IMR-90 (cell line): Measurements from ENCODE around the gene PPY. TPM values are rescaled to one million over a fixed set of nuclear protein-coding genes. Genes with fewer than 3 reads are reported as not detected.

Experiments
- ATAC-seq: fragments of 200-7000 bp; cut with Tn5 transposase; 2 replicates; pipeline ENCODE4 v1.9.1; 2020; ENCODE audit warnings: low read depth, mild to moderate bottlenecking, moderate library complexity
- BruUV-seq: library from RNA; stranded (reverse); fragments of 400-500 nt; replicated peaks from 2 replicates; lab custom pipeline; 2021; lab: Mats Ljungman, UMichigan
- CTCF ChIA-PET: fragments of 300-600 bp; formaldehyde crosslinking; extraction: SDS; loops from one replicate; lab custom pipeline; 2021; ENCODE audit warnings: antibody characterized with exemption; lab: Yijun Ruan, JAX
- POLR2A ChIA-PET: fragments of 300-600 bp; sonication (Branson Sonifier 250); formaldehyde crosslinking; loops from one replicate; lab custom pipeline; 2022; ENCODE audit warnings: antibody characterized with exemption; ENCODE audit not compliant: unreplicated experiment; lab: Charles Lee
- DNase-seq: peaks from one replicate; pipeline ENCODE4 v3.0.0; 2013
- H2AFZ ChIP-seq: replicated peaks from 2 replicates; pipeline ENCODE3; 2013; ENCODE audit warnings: low read length, mild to moderate bottlenecking; ENCODE audit not compliant: poor library complexity
- H2AK5ac ChIP-seq: 2 replicates; pipeline ENCODE4 v1.6.1; 2013; ENCODE audit warnings: low read depth, low read length, inconsistent platforms
- H2AK9ac ChIP-seq: replicated peaks from 2 replicates; pipeline ENCODE3; 2013; ENCODE audit warnings: mild to moderate bottlenecking, low read depth, low read length, moderate library complexity; ENCODE audit not compliant: poor library complexity
- H2BK120ac ChIP-seq: 2 replicates; pipeline ENCODE4 v1.6.1; 2013; ENCODE audit warnings: low read depth, low read length, inconsistent platforms
- H2BK15ac ChIP-seq: 3 replicates; pipeline ENCODE4 v1.6.1; 2013; ENCODE audit warnings: low read depth, low read length, inconsistent platforms
- H2BK20ac ChIP-seq: 2 replicates; pipeline ENCODE4 v1.6.1; 2013; ENCODE audit warnings: low read depth, mild to moderate bottlenecking, inconsistent platforms, low read length, moderate library complexity
- H2BK5ac ChIP-seq: 2 replicates; pipeline ENCODE4 v1.6.1; 2013; ENCODE audit warnings: mild to moderate bottlenecking, low read depth, low read length, inconsistent platforms; ENCODE audit not compliant: poor library complexity, severe bottlenecking
- H3K14ac ChIP-seq: replicated peaks from 2 replicates; pipeline ENCODE4 v1.6.1; 2013; ENCODE audit warnings: low read depth, low read length, inconsistent platforms
- H3K18ac ChIP-seq: 2 replicates; pipeline ENCODE4 v1.6.1; 2013; ENCODE audit warnings: low read depth, low read length, control low read depth
- H3K23ac ChIP-seq: 2 replicates; pipeline ENCODE4 v1.6.1; 2013; ENCODE audit warnings: low read depth, low read length, inconsistent platforms
- H3K27ac ChIP-seq: 2 replicates; pipeline ENCODE4 v1.5.1; 2013; ENCODE audit warnings: mild to moderate bottlenecking, control low read depth, low read length; ENCODE audit not compliant: insufficient read depth
- H3K27me3 ChIP-seq: 2 replicates; pipeline ENCODE4 v1.6.1; 2013; ENCODE audit warnings: low read length; ENCODE audit not compliant: control insufficient read depth, insufficient read depth
- H3K36me3 ChIP-seq: 2 replicates; pipeline ENCODE4 v1.6.1; 2013; ENCODE audit warnings: low read length, mixed read lengths; ENCODE audit not compliant: control insufficient read depth, insufficient read depth
- H3K4ac ChIP-seq: 2 replicates; pipeline ENCODE4 v1.6.1; 2013; ENCODE audit warnings: low read depth, low read length, inconsistent platforms
- H3K4me1 ChIP-seq: 2 replicates; pipeline ENCODE4 v1.6.1; 2013; ENCODE audit warnings: low read length, mixed read lengths; ENCODE audit not compliant: control insufficient read depth, insufficient read depth
- H3K4me2 ChIP-seq: 2 replicates; pipeline ENCODE4 v1.6.1; 2013; ENCODE audit warnings: low read depth, mild to moderate bottlenecking, control low read depth, low read length, moderate library complexity
- H3K4me3 ChIP-seq: 2 replicates; pipeline ENCODE4 v1.5.1; 2013; ENCODE audit warnings: low read depth, mild to moderate bottlenecking, control low read depth, low read length, moderate library complexity; ENCODE audit not compliant: insufficient read depth
- H3K56ac ChIP-seq: 2 replicates; pipeline ENCODE4 v1.6.1; 2013; ENCODE audit warnings: low read length, inconsistent platforms; ENCODE audit not compliant: insufficient read depth; ENCODE audit errors: extremely low read depth
- H3K79me1 ChIP-seq, 2 experiments: 2 replicates each; pipeline ENCODE4 v1.6.1; 2013; ENCODE audit warnings: low read length in 2 of 2, inconsistent platforms in 1 of 2, low read depth in 1 of 2
- H3K9ac ChIP-seq: 2 replicates; pipeline ENCODE4 v1.6.1; 2013; ENCODE audit warnings: low read depth, low read length, control low read depth
- H3K9me1 ChIP-seq: 2 replicates; pipeline ENCODE4 v1.6.1; 2013; ENCODE audit warnings: low read length, inconsistent platforms; ENCODE audit not compliant: insufficient read depth
- H3K9me3 ChIP-seq: 2 replicates; pipeline ENCODE4 v1.6.1; 2013; ENCODE audit warnings: low read length; ENCODE audit not compliant: control insufficient read depth, insufficient read depth
- H4K20me1 ChIP-seq: 2 replicates; pipeline ENCODE4 v1.6.1; 2013; ENCODE audit warnings: low read length, inconsistent platforms; ENCODE audit not compliant: insufficient read depth
- H4K5ac ChIP-seq: 2 replicates; pipeline ENCODE4 v1.6.1; 2013; ENCODE audit warnings: mild to moderate bottlenecking, low read depth, low read length, control low read depth
- H4K8ac ChIP-seq, 2 experiments: 2 replicates each; pipeline ENCODE4 v1.6.1; 2013; ENCODE audit warnings: low read depth in 2 of 2, low read length in 2 of 2, control low read depth in 1 of 2, inconsistent platforms in 1 of 2
- H4K91ac ChIP-seq: 2 replicates; pipeline ENCODE4 v1.6.1; 2013; ENCODE audit warnings: low read depth, low read length, inconsistent platforms; ENCODE audit not compliant: insufficient read depth
- BHLHE40 ChIP-seq: fragments of 150-350 bp; IDR thresholded peaks from 2 replicates; pipeline ENCODE4 v1.6.1; 2016; ENCODE audit warnings: mild to moderate bottlenecking, low read depth, low read length
- CHD1 ChIP-seq: IDR thresholded peaks from 2 replicates; pipeline ENCODE4 v1.6.1; 2012; ENCODE audit warnings: low read depth, low read length, improper control_type of control experiment
- CTCF ChIP-seq: conservative IDR thresholded peaks from 2 replicates; pipeline ENCODE4 v1.5.1; 2012; ENCODE audit warnings: mild to moderate bottlenecking, low read depth, low read length, improper control_type of control experiment
- MAFK ChIP-seq: IDR thresholded peaks from 2 replicates; pipeline ENCODE4 v1.6.1; 2012; ENCODE audit warnings: low read depth, low read length, improper control_type of control experiment
- MAZ ChIP-seq: IDR thresholded peaks from 2 replicates; pipeline ENCODE4 v1.6.1; 2012; ENCODE audit warnings: low read depth, mild to moderate bottlenecking, low read length, improper control_type of control experiment, moderate library complexity, borderline replicate concordance
- NFE2L2 ChIP-seq: fragments of 150-350 bp; IDR thresholded peaks from 2 replicates; pipeline ENCODE4 v1.6.1; 2016; ENCODE audit warnings: low read depth, mild to moderate bottlenecking, low read length
- POLR2A ChIP-seq: IDR thresholded peaks from 2 replicates; pipeline ENCODE4 v1.6.1; 2012; ENCODE audit warnings: mild to moderate bottlenecking, low read depth, low read length
- RCOR1 ChIP-seq: IDR thresholded peaks from 2 replicates; pipeline ENCODE4 v1.6.1; 2012; ENCODE audit warnings: mild to moderate bottlenecking, low read length, improper control_type of control experiment; ENCODE audit not compliant: insufficient replicate concordance
- RFX5 ChIP-seq: IDR thresholded peaks from 2 replicates; pipeline ENCODE4 v1.8.0; 2012; ENCODE audit warnings: low read depth, mild to moderate bottlenecking, low read length, moderate library complexity
- SMC3 ChIP-seq: fragments of 150-350 bp; IDR thresholded peaks from 2 replicates; pipeline ENCODE4 v1.6.1; 2016; ENCODE audit warnings: low read depth, mild to moderate bottlenecking, antibody characterized with exemption, low read length, moderate library complexity
- WGBS, 2 experiments: methylation state at CpG; one replicate each; pipeline versions ENCODE4 v1.1.5 to v1.1.7; 2013; ENCODE audit warnings: missing lambda C conversion rate in 2 of 2; ENCODE audit not compliant: insufficient read length in 1 of 2; ENCODE audit errors: extremely low coverage in 2 of 2; 5-methylcytosine and 5-hydroxymethylcytosine counted together
- dilution Hi-C: fragments of 300-500 bp; cut with HindIII; formaldehyde crosslinking; loops from one replicate; pipeline ENCODE4 v1.14.3; 2018; ENCODE audit warnings: low sequenced_read_pairs; ENCODE audit not compliant: unreplicated experiment
- in situ Hi-C: fragments of 300-500 bp; cut with MboI; formaldehyde crosslinking; loops from 3 replicates; pipeline ENCODE4 v1.14.3; 2019; ENCODE audit warnings: low sequenced_read_pairs, inconsistent platforms, mixed read lengths
- intact Hi-C: fragments of 100-400 bp; cut with micrococcal nuclease; formaldehyde crosslinking; loops from 2 replicates; pipeline ENCODE4 v1.10.0; 2022
- polyA plus RNA-seq, 3 experiments: library from polyadenylated mRNA; depleted of rRNA; stranded (reverse); fragments of >200 nt; gene quantifications; 2 replicates each; pipeline ENCODE4 v1.2.3, GENCODE V29; 2012; ENCODE audit warnings: low replicate concordance in 1 of 3
- total RNA-seq: library from RNA; depleted of rRNA; stranded (reverse); fragments of >200 nt; gene quantifications from 2 replicates; pipeline ENCODE4 v1.2.3, GENCODE V29; 2012
- TF ChIP-seq, protein P1 (sequence below): fragments of 150-350 bp; IDR thresholded peaks from 2 replicates; pipeline ENCODE4 v1.6.1; 2016; ENCODE audit warnings: low read depth, mild to moderate bottlenecking, low read length, moderate library complexity, borderline replicate concordance

PPY gene
- total and polyA plus RNA-seq, 2 of the 4 experiments (the other 2 are of a cell fraction) = not detected

DNA sequence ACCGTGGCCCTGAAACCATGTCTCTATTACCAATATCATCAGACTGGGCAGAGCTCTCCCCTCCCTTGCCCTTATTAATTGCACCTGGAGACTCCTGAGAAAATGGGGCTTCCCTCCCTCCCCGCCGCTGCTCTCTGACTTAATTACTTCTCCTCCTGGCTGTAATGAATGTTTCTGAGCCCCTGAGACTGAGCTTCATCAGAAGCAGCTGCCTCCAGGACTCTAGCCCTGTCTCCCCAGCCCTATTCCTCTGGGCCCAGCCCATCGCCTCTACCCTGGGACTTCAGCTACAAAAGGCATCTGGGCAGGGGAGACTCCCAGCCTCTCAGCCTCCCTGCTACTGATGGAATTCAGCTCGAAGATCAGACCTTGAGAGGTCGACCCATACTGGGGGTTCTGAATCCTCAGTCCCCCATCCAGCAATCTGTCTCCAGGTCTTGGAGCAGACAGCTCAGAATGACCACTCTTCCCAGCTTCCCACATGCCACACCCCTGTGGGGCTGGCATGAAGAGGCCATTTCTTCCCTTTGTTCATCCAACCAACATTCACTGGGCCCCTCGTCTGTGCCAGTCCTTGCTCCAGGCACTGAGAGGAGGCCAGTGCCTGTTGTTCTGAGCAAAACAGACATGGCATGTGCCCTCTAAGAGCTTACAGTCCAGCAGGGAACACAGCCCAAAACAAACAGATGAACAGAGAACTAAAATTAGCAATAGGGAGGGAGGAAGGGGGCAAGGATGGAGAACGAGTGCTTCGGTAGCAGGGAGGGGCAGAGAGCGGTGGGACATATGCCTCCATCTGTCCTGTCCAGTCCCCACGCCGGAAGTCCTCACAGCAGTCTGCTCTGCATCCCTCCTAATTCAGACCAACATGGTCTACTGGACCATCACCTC lies 45.1 kb upstream of the PPY start:
- in situ Hi-C loops = no loop called here
- H3K27ac ChIP-seq = no peak overlapping the region

More for the DNA sequence above, 45.1 kb upstream of the PPY start:
- no peaks in the 10 kb centered on the region for H3K36me3 ChIP-seq
- no peaks in the 10 kb centered on the region for H3K9me3 ChIP-seq
- H2AK9ac ChIP-seq = no peak overlapping the region
- peaks cover 2% of the 10 kb centered on the region; the same call in 1 of the 2 replicates for H3K4me1 ChIP-seq
- H3K79me1 ChIP-seq = no peaks in the 10 kb centered on the region
- no peak overlapping the region for H2BK120ac ChIP-seq
- TF ChIP-seq MAZ (no peak), MAFK (no peak), RFX5 (no peak), NFE2L2 (no peak), BHLHE40 (no peak), POLR2A (no peak), CHD1 (no peak), CTCF (no peak), RCOR1 (no peak), SMC3 (no peak)
- TF ChIP-seq, protein P1, sequence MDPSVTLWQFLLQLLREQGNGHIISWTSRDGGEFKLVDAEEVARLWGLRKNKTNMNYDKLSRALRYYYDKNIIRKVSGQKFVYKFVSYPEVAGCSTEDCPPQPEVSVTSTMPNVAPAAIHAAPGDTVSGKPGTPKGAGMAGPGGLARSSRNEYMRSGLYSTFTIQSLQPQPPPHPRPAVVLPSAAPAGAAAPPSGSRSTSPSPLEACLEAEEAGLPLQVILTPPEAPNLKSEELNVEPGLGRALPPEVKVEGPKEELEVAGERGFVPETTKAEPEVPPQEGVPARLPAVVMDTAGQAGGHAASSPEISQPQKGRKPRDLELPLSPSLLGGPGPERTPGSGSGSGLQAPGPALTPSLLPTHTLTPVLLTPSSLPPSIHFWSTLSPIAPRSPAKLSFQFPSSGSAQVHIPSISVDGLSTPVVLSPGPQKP = no peak
- no peak overlapping the region for H4K91ac ChIP-seq
- no peak overlapping the region for H3K4ac ChIP-seq
- H3K18ac ChIP-seq = no peak overlapping the region
- no peak overlapping the region for H3K56ac ChIP-seq
- H3K9ac ChIP-seq = no peak overlapping the region
- H3K4me3 ChIP-seq = no peak overlapping the region
- POLR2A ChIA-PET = no interaction called here
- H2BK20ac ChIP-seq = no peak overlapping the region
- no TSS peak for BruUV-seq
- H3K9me1 ChIP-seq = no peaks in the 10 kb centered on the region
- dilution Hi-C loops = no loop called here
- H4K20me1 ChIP-seq = no peaks in the 10 kb centered on the region
- H3K14ac ChIP-seq = no peak overlapping the region
- 59% methylated on average over 4 of the region's 12 CpGs; no CpG with 5 or more reads in 1 of the 2 experiments for WGBS, 2 experiments
- no peak overlapping the region for H4K8ac ChIP-seq
- H3K27me3 ChIP-seq = peaks cover 55% of the 10 kb centered on the region
- no peak overlapping the region for H4K5ac ChIP-seq
- no peak overlapping the region for H2AFZ ChIP-seq
- no peak overlapping the region for H2BK15ac ChIP-seq
- no peak overlapping the region for H3K4me2 ChIP-seq
- no peak for ATAC-seq
- intact Hi-C loops = no loop called here
- CTCF ChIA-PET = interaction anchor here (1.0 to 1.1 kb wide), 2 partner anchors 43 to 128 kb away, joined by 3 read pairs; no protein-coding TSS in a partner anchor
- H2BK5ac ChIP-seq = no peak overlapping the region
- H3K23ac ChIP-seq = no peak overlapping the region
- no peak overlapping the region for H2AK5ac ChIP-seq
- DNase-seq = no peak
